22Rv1 (cell line): Measurements from ENCODE around the gene UBXN11.

Source experiments
- H3K27ac ChIP-seq: fragments of 450-650 bp; 2 replicates; pipeline ENCODE4 v1.5.1; 2017
- CTCF ChIP-seq: fragments of 450-650 bp; IDR thresholded peaks from 2 replicates; pipeline ENCODE4 v1.5.1; 2017; ENCODE audit warnings: mild to moderate bottlenecking
- ZFX ChIP-seq: fragments of 450-650 bp; IDR thresholded peaks from 2 replicates; pipeline ENCODE4 v1.6.1; 2017; ENCODE audit warnings: antibody characterized with exemption, borderline replicate concordance

Gene UBXN11

GRCh38 chr1:26287033-26287711 lies 19.3 kb downstream of the UBXN11 start:
- no peak overlapping the region for H3K27ac ChIP-seq
- TF ChIP-seq ZFX (no peak), CTCF (no peak)

GRCh38 chr1:26286064-26286416 lies 20.4 kb downstream of the UBXN11 start:
- no peak overlapping the region for H3K27ac ChIP-seq
- peak; percentile 17 for TF ChIP-seq CTCF
- TF ChIP-seq ZFX, result no peak

DNA sequence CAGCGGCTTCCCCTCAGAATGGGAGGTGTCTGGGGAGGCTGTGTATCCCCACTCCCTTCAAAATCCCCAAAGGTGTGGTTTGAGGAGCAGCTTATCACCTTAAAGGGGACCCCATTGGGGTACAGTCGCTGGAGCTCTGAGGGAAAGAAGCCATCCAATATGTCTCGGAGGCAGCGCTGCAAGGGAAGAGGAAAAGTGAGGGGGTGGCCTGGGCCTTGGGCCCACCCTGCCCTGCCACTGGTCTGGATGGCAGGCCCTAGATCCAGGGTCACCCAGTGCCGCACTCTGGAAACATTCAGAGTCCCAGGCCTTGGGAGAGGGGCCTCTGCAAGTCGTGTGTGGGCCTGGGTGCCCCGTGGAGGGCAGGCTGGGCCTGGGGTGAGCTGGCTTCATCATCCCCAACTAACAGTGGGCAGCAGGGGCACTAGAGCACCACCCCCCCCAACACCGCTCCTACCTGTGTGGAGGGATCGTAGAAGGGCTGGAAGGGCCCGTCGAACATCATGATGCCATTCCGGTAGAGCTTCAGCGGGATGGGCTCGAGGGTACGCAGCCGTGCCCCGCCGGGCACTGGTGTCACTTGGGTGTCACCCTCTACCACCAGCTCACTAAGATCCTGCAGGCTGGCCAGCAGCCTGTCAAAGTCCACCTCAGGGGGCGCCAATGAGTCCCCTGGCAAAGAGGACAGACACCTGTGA lies 20.9 kb downstream of the UBXN11 start:
- TF ChIP-seq CTCF (peak; percentile 67), ZFX (no peak)

GRCh38 chr1:26284597-26285347 lies 21.7 kb downstream of the UBXN11 start:
- TF ChIP-seq ZFX (no peak), CTCF (peak; percentile 79)
- H3K27ac ChIP-seq, result peak overlapping the region; percentile 20; the same call in 1 of the 2 replicates

More for the DNA sequence above, 20.9 kb downstream of the UBXN11 start:
- no peak overlapping the region for H3K27ac ChIP-seq

- peak overlapping the region; percentile 20 for H3K27ac ChIP-seq
- TF ChIP-seq CTCF (no peak), ZFX (no peak)
These were observed 22.4 kb downstream of the UBXN11 start for GRCh38 chr1:26283871-26284596.

DNA sequence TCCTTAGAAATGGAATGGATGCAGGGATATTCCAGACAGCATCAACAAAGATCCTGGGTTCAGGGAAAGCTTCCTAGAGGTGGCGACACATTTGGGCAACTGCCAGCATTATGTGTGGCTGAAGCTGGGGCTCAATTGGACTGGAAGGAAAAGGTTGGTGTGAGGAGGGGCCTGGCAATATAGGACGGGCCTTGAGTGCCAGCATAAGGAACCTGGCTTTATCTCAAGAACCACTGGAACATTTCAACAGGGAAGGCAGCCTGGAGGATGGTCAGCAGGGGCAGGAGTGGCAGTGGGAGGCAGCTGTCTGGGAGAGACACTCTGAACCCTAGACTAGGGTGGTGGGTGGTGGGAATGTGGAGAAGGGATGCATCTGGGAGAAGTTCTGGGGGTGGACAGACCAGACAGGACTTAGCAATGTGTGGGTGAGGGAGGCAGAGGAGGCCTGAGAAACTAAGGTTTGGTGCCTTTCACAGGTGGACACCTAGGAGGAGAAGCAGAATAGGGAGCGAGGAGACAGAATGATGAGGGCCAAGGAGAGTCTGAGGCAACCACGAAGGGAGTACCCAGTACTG lies 23.1 kb downstream of the UBXN11 start:
- H3K27ac ChIP-seq, result peak overlapping the region; percentile 20
- no peak for TF ChIP-seq ZFX
- TF ChIP-seq CTCF, result no peak
